ENCODE measurements around the gene GRID1.

DNA sequence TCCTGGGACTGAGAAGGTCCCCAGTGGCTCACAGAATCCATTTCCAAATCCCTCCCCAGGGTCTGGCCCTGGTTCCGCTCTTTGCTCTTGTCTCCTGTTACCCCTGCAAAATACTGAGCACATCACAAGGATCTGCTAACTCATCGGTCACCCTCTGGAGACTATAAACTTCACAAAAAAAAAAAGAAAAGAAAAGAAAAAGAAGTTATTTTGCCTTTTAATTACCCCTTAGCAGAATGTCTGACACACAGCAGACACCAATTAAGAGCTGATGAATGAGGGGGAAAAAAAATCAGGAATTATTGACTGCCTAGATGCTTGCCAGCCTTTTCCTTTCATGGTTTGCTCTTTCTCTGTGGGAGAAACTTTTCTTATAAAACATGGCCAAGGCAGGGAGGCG, 578.7 kb downstream of the GRID1 start:
- TF ChIP-seq POLR2AphosphoS5 (IDR thresholded peaks at IDR 0.05), result no peak
- TF ChIP-seq, protein P1, sequence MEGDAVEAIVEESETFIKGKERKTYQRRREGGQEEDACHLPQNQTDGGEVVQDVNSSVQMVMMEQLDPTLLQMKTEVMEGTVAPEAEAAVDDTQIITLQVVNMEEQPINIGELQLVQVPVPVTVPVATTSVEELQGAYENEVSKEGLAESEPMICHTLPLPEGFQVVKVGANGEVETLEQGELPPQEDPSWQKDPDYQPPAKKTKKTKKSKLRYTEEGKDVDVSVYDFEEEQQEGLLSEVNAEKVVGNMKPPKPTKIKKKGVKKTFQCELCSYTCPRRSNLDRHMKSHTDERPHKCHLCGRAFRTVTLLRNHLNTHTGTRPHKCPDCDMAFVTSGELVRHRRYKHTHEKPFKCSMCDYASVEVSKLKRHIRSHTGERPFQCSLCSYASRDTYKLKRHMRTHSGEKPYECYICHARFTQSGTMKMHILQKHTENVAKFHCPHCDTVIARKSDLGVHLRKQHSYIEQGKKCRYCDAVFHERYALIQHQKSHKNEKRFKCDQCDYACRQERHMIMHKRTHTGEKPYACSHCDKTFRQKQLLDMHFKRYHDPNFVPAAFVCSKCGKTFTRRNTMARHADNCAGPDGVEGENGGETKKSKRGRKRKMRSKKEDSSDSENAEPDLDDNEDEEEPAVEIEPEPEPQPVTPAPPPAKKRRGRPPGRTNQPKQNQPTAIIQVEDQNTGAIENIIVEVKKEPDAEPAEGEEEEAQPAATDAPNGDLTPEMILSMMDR (IDR thresholded peaks at IDR 0.05), result no peak
- TF ChIP-seq POLR2A (IDR thresholded peaks at IDR 0.05), result no peak

Data from breast epithelium (tissue), 3 donors.